Measurements from ENCODE around the gene UXS1.
A peak's percentile ranks its signal among the peaks of the same experiment; 100 is the strongest.

The UXS1 gene

DNA sequence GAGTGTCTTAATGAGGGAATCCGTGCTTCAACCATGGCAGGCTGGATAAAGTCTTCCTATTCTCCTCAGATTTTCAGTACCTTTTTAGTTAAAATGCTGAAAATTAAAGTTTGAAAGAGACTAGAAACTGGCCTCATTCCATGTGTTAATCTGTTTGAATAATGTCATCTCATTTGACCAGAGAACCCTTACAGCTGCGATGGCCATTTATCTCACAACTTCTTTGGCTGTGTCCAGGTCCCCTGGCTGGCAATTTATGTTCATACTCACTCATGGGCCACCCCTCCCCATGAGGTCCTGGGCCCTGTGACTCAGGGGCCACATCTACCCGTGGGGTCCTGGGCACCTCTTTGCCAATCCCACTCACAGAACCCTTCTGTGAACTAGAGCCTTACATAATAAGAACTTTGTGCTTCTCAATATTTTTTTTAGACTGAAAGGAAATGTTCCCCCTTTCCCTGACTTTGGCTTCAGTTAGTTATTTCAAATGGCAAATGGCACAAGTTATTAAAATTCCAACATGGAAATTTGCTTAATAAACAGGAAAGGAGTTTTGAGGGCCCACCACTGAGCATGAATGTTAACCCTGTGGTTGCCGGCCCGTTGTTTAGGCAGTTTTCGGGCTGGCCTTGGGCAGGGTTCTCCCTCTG is 134.6 kb downstream of the UXS1 start:
- DNase-seq (ENCODE audit: low read depth, low spot score) = no peak
- H3K27ac ChIP-seq = no peak overlapping the region

DNA sequence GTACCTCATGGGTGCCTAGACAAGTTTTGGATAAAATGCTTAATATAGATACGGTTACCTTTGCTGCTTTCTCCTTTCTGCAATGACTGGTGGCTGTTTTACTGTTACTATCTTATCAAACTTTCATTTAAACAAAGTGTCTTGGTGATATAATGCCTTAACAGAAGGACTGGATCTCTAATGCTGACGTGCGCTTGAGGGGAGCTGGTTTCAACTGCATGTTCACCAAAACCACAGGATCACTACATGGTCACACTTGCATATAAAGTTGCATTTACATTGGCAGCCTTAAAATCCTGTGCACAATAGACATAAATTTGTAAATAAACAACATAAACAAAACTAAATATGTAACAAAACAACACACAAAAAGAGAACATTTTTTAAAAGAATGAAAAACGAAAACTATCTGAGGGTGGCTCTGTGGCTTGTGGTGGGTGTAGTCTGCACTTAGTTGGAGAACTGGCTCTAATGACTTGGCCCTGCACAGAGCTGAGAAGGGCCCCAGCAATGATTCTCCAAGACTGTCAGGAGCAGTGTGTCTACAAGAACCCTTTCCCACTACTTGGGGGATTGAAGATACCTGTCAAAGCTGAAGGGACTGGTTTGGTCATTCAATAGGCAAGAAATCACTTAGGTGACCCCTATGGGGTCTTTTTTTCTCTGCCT is 135.5 kb downstream of the UXS1 start:
- H3K27ac ChIP-seq = no peak overlapping the region
- no peak for DNase-seq (ENCODE audit: low read depth, low spot score)

DNA sequence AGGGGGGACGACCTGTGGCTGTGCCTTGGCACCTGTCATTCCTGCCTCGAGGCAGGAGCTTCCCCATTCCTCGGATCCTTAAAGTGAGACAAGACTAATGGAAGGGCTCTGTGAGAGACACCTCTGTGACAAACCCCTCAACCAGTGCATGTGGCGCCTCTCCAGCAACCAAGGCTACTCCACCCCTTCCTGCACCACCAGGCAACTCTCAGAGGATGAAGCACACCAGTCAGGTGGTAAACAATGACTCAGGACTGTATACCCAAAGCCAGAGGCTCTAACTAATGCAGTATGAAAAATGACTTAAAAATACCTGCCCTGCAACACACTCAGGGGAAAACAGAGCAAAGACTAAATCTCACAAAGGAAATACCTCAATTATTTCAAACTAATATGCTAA is 136.9 kb downstream of the UXS1 start:
- peak; percentile 56 for DNase-seq (ENCODE audit: low read depth, low spot score)
- H3K27ac ChIP-seq = no peak overlapping the region

DNA sequence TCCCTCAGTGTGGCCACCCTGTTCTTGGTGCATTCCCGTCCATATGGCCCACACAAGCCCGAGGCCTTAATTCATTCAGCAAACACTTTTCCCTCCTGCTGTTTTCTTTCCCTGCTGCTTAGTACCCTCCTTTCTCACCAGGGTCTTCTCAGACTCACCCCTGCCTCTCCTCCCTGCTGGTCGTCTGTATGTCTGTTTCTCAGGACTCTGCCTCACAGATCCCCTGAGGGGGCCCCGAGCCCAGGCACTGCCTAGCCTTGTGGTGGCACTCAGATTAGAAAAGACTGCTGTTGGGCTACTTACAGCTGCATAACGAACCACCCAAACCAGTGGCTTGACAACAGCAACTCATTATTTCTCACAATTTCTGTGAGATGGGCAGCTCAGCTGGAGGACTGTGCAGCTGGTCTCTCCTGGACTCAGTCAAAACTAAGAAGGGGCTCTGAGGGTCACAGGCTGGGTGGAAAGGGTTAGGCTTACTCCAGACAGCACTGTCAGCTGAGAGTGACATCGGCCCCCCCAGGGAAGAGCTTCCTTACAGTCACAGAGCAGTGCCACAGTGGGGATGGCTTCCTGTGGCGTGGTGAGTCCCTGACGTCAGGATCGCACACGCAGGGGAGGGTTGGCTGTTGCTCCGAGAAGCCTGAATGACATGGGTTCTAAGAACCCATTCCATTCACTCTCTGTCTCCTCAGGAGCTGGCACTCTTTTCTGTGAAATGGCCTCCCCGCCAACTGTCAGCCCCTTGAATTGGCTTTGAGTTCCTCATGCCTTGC is 139.0 kb downstream of the UXS1 start:
- no peak overlapping the region for H3K27ac ChIP-seq
- no peak for DNase-seq (ENCODE audit: low read depth, low spot score)

DNA sequence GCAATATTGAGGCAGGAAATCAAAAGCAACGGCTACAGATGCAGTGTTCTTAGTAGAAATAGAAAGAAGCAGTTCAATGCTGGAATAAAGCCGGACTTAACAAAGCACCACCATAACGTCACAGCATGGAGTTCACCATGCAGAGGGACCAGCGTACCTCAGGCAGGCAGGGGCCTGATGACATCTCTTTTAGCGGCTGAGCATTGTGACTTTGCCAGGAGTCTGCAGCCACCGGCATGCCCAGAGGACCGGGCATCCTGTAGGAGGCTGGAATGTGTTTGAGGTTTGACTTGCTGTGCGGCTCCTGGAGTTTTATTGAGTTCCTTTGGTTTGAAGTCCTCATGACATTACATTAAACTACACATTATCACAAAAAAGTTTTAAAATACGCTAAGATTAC is 139.8 kb downstream of the UXS1 start:
- no peak for DNase-seq (ENCODE audit: low read depth, low spot score)
- no peak overlapping the region for H3K27ac ChIP-seq

DNA sequence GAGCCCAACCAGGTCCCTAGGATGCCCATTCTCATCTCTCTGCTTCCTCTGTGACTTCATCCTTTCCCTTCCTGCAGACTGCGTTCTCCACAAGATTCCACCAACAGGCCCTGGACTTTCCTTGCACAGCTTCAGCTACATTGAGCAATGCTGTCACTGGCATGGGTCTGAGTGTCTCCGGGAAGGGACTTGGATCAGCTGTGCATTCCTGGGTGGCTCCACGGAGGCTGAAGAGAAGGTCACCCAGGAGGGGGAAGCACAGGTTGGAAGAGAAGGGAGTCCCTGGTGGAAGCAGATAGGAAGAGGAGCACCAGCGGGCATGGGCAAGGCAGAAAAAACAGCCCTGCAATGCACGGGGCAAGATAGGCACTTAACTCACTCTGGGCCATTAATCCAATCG is 140.5 kb downstream of the UXS1 start:
- no peak for DNase-seq (ENCODE audit: low read depth, low spot score)
- H3K27ac ChIP-seq = no peak overlapping the region

DNA sequence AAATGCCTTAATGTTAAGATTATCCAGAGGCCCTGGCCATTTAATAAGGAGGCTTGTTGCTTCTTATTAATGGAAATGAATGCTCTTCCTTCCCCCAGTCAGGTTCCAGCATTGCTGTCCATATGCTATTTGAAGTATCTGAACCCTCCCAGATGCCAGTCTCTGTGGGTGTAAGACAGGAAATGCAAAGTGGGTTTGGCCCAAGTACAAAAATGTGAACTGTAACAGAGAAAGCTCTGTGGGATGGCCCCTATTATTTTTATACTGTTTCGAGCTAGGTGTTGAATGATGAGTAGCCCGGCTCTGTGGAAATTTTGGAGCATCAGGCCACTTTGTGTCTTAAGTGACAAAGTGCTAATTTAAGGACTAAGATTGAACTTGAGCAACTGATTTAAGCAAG is 141.0 kb downstream of the UXS1 start:
- peak; percentile 10 for DNase-seq (ENCODE audit: low read depth, low spot score)

DNA sequence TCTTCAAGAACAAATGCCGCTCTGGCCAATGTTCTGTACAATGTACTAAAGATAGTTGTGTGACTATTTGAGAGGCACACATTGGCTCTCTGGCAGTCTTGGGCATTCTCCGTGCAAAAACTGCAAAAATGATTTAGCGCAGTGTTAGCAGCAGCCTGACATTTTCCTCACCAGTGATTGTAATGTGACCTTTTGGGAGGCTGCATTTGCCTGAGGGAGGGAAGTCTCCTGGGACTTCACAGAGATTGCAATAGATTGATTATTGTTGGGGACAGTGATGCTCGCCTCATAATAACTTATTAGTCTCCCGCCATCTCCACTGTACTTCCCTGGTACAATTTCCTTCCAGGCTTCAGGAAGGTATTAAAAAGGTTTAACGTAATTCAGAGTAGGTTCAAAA is 149.2 kb downstream of the UXS1 start:
- no peak overlapping the region for H3K27ac ChIP-seq
- no peak for DNase-seq (ENCODE audit: low read depth, low spot score)

More for the DNA sequence above, 141.0 kb downstream of the UXS1 start:
- H3K27ac ChIP-seq = peak overlapping the region; percentile 1

DNA sequence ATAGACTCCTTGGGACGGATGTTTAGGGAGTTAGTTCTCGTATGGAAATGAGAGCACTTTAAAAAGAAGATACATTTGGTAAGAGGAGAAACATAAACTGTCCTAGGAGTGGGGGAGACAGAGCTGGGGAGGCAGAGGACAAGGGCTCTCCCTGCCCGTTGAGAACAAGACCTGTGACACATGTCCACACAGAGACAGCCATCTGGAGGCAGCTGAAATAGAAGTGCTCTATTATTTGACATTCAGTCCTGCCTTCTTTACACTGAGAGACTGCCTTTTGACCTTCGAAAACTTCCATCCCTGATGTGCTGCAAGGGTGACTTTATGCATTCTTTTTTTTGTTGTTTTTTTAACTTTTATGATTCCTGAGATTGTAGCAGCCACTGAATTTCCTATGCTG is 150.1 kb downstream of the UXS1 start:
- DNase-seq (ENCODE audit: low read depth, low spot score) = no peak
- no peak overlapping the region for H3K27ac ChIP-seq
